Measurements from ENCODE around the gene EIF5A2. TPM values are rescaled to one million over a fixed set of nuclear protein-coding genes. Genes with fewer than 3 reads are reported as not detected.

Gene EIF5A2
- total and polyA plus RNA-seq, 3 experiments from 2014 or later: 10.8 to 18.6 (median 12.4) TPM

DNA sequence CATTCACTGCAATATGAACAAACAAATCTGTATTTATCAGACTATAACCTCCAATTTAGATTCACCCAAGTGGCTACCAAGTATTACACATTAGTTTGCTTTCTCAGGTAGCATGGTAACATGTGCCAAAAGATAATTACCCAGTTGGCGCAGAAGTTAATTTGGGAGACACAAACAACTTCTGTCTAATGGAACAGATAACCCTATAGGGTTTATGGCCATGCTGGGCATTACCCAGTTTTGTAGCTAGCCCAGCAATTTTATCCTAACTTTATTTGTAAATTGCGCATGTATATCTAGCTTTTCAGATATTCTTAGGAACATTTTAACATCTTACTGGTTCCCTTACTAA lies 39.2 kb downstream of the EIF5A2 start:
- peak overlapping the region; percentile 88 to 98 (median 96) for H3K4me3 Mint-ChIP-seq
- Histone ChIP-seq H3K4me3 (ENCODE audit: low read length) (peak overlapping the region; percentile 96), H3K4me1 (ENCODE audit: insufficient read depth, low read length) (peaks cover 33% of the 10 kb centered on the region), H3K27me3 (ENCODE audit: insufficient read depth, low read length, poor library complexity, severe bottlenecking) (no peaks in the 10 kb centered on the region), H3K27ac (ENCODE audit: low read depth, low read length) (peak overlapping the region; percentile 94), H3K36me3 (ENCODE audit: insufficient read depth, low read length) (peaks cover 15% of the 10 kb centered on the region), H3K9me3 (ENCODE audit: low read length) (no peaks in the 10 kb centered on the region)
- peaks cover 9 to 40% (median 12%) of the 10 kb centered on the region in 3 donors for H3K36me3 Mint-ChIP-seq
- peaks cover 30 to 46% (median 42%) of the 10 kb centered on the region in 3 donors for H3K4me1 Mint-ChIP-seq
- POLR2A ChIA-PET: interaction anchor here (0.6 to 1.5 kb wide), 4 partner anchors 39 to 1106 kb away, joined by 4 to 26 read pairs (median 5); partner anchors contain the start of genes EIF5A2 and TERC
- no peaks in the 10 kb centered on the region for H3K9me3 Mint-ChIP-seq
- H3K27me3 Mint-ChIP-seq: no peaks in the 10 kb centered on the region
- H3K27ac Mint-ChIP-seq: peak overlapping the region; percentile 88 to 99 (median 98)
- CTCF ChIA-PET: interaction anchor here (1.6 to 2.0 kb wide), 2 partner anchors 10 to 57 kb away, joined by 4 to 6 read pairs; no protein-coding TSS in a partner anchor
- DNase-seq: peak in 1 of 5 donors; percentile 6

DNA sequence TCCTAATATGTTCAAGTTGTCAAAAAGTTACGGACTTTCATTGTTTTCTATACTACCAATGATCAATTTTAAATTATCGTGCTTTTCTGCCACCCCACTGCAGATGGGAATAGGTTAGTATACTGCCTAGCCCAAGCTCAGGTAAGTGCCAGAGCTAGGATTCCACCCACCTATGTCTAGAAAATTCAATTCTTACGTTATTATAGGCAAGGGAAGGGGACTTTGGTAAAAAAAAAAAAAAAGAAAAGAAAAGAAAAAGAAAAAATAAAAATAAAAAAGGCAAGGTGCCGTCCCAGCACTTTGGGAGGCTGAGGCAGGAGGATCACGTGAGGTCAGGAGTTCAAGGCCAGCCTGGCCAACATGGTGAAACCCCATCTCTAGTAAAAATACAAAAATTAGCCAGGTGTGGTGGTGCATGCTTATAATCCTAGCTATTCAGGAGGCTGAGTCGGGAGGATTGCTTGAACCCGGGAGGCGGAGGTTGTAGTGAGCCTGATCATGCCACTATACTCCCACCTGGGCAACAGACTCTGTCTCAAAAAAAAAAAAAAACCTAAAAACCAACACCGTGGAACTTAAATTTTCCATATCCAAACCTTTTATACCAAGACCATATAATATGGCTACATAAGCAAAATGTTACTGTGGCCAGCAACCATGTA lies 39.7 kb downstream of the EIF5A2 start:
- H3K4me1 Mint-ChIP-seq: peaks cover 30 to 46% (median 42%) of the 10 kb centered on the region in 3 donors
- peaks cover 33% of the 10 kb centered on the region for H3K4me1 ChIP-seq (ENCODE audit: insufficient read depth, low read length)
- CTCF ChIA-PET: interaction anchor here (1.6 to 2.0 kb wide), 2 partner anchors 9 to 57 kb away, joined by 4 to 6 read pairs; no protein-coding TSS in a partner anchor
- H3K9me3 Mint-ChIP-seq: no peaks in the 10 kb centered on the region
- no peaks in the 10 kb centered on the region for H3K9me3 ChIP-seq (ENCODE audit: low read length)
- peaks cover 15% of the 10 kb centered on the region for H3K36me3 ChIP-seq (ENCODE audit: insufficient read depth, low read length)
- peak overlapping the region; percentile 94 for H3K27ac ChIP-seq (ENCODE audit: low read depth, low read length)
- peak overlapping the region; percentile 96 for H3K4me3 ChIP-seq (ENCODE audit: low read length)
- no peaks in the 10 kb centered on the region for H3K27me3 Mint-ChIP-seq
- POLR2A ChIA-PET: interaction anchor here (1.5 kb wide), 2 partner anchors 40 kb away, joined by 7 to 26 read pairs; partner anchors contain the start of gene EIF5A2
- no peak for DNase-seq
- H3K36me3 Mint-ChIP-seq: peaks cover 9 to 40% (median 12%) of the 10 kb centered on the region in 3 donors
- no peaks in the 10 kb centered on the region for H3K27me3 ChIP-seq (ENCODE audit: insufficient read depth, low read length, poor library complexity, severe bottlenecking)
- H3K4me3 Mint-ChIP-seq: peak overlapping the region; percentile 88 to 98 (median 96)
- peak overlapping the region; percentile 78 to 99 (median 96) for H3K27ac Mint-ChIP-seq

DNA sequence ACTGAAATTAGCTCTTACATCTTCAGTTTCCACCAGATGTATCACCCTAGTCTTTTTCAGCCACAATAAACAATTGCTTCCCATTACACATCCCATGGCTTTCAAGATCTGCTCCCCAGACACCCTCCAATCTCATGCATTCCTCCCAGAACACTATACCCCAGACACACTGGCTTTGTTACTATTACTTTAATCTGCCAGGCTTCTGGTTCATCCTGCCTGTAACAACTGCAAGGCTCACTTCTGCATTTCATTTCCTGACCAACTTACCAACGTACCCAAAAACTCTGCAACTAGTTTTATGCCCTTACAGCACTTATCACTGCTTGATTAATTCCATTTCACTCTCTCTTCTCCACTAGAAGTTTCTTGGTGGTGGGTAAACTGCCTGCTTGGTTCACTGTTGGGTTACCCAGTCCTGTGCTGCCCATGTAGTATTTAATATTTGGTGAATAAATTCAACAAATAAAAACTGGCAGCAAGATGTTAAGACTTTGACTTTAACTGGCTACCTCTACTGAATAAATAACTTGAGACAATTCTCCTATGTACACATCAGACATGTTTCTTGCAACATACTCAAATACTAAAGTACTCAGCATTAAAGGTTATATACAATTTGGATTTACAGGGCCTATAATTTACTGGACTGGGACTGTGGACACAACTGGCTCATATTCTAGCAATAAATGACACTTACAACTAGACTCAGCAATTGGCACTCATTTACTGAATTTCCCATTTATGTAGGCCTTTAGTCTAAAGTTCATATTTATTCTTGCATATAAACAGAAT lies 41.1 kb downstream of the EIF5A2 start:
- peaks cover 9 to 40% (median 12%) of the 10 kb centered on the region in 3 donors for H3K36me3 Mint-ChIP-seq
- POLR2A ChIA-PET: interaction anchor here (0.5 to 1.5 kb wide), 2 partner anchors 41 to 679 kb away, joined by 3 to 7 read pairs; partner anchors contain the start of gene EIF5A2

DNA sequence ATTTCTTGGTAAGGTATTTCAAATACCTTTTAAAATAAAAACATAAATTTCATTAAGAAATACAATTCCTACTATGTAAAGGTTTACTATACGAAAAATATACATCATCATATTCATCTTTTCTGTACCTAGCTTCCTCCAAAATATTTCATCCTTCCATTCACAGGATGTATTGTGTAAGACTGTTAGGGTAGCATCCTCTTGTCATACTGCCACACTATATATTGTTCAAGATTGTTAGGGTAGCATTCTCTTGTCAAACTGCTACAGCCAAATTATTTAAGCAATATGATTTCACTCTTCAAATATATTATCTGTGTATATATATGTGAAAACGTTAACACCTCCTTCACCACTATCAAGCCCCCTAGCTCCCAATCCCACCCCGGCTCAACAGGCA lies 41.9 kb downstream of the EIF5A2 start:
- H3K4me3 Mint-ChIP-seq: no peak overlapping the region
- CTCF ChIA-PET: interaction anchor here (1.4 kb wide), 1 partner anchor 42 kb away, joined by 4 read pairs; the partner anchor contains the start of gene EIF5A2
- H3K27ac ChIP-seq (ENCODE audit: low read depth, low read length): no peak overlapping the region
- POLR2A ChIA-PET: interaction anchor here (0.5 to 0.6 kb wide), 2 partner anchors 678 to 1266 kb away, joined by 3 read pairs; no protein-coding TSS in a partner anchor
- H3K4me1 Mint-ChIP-seq: peaks cover 30 to 46% (median 42%) of the 10 kb centered on the region in 3 donors
- peaks cover 15% of the 10 kb centered on the region for H3K36me3 ChIP-seq (ENCODE audit: insufficient read depth, low read length)
- H3K27me3 ChIP-seq (ENCODE audit: insufficient read depth, low read length, poor library complexity, severe bottlenecking): no peaks in the 10 kb centered on the region
- DNase-seq: no peak
- peaks cover 33% of the 10 kb centered on the region for H3K4me1 ChIP-seq (ENCODE audit: insufficient read depth, low read length)
- no peaks in the 10 kb centered on the region for H3K9me3 Mint-ChIP-seq
- no peaks in the 10 kb centered on the region for H3K27me3 Mint-ChIP-seq
- no peaks in the 10 kb centered on the region for H3K9me3 ChIP-seq (ENCODE audit: low read length)
- H3K4me3 ChIP-seq (ENCODE audit: low read length): no peak overlapping the region
- peaks cover 9 to 40% (median 12%) of the 10 kb centered on the region in 3 donors for H3K36me3 Mint-ChIP-seq
- H3K27ac Mint-ChIP-seq: peak overlapping the region in 6 of 8 donors; percentile 12 to 90 (median 67)

More for the DNA sequence above, 41.1 kb downstream of the EIF5A2 start:
- Histone ChIP-seq H3K27ac (ENCODE audit: low read depth, low read length) (no peak overlapping the region), H3K36me3 (ENCODE audit: insufficient read depth, low read length) (peaks cover 15% of the 10 kb centered on the region), H3K9me3 (ENCODE audit: low read length) (no peaks in the 10 kb centered on the region), H3K4me3 (ENCODE audit: low read length) (no peak overlapping the region), H3K4me1 (ENCODE audit: insufficient read depth, low read length) (peaks cover 33% of the 10 kb centered on the region), H3K27me3 (ENCODE audit: insufficient read depth, low read length, poor library complexity, severe bottlenecking) (no peaks in the 10 kb centered on the region)
- H3K4me1 Mint-ChIP-seq: peaks cover 30 to 46% (median 42%) of the 10 kb centered on the region in 3 donors
- no peak for DNase-seq
- CTCF ChIA-PET: interaction anchor here (1.4 kb wide), 1 partner anchor 41 kb away, joined by 4 read pairs; the partner anchor contains the start of gene EIF5A2
- no peaks in the 10 kb centered on the region for H3K9me3 Mint-ChIP-seq
- peak overlapping the region; percentile 12 to 90 (median 68) for H3K27ac Mint-ChIP-seq
- no peaks in the 10 kb centered on the region for H3K27me3 Mint-ChIP-seq
- H3K4me3 Mint-ChIP-seq: peak overlapping the region; percentile 2 to 42 (median 20)

DNA sequence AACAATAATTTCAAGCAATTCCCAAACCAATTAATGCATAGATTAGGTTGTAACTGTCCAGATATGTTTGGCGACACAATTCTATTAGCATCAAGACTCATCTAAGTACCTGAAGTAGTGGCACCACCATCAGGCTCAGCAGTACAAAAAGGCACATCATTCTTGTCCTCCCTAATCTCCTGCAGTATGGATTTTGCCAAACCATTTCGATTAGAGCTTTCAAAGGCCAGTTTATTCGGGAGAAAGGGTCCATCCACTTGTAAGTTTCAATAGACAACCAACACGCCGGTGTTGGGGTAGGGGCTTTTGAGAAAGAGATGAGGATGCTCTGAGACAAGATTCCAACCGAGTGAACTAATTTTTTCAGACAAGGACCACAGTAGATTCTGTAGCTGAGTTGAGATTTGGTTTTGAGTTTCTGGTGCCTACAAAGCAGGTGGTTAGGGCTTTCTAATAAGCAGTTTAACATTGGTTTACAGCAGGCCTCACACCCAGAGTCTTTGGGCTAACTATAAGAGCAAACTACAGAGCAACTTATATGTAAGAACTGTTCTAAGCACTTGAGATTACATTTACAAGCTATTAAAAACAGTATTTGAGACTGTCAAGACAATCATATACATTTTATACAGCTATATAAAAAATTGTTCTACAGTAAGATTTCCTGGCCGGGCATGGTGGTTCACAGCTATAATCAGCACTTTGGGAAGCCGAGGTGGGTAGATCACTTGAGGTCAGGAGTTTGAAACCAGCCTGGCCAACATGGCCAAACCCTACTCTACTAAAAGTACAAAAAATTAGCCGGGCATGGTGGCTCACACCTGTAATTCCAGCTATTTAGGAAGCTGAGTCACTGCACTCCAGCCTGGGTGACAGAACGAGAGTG lies 43.0 kb downstream of the EIF5A2 start:
- Histone ChIP-seq H3K36me3 (ENCODE audit: insufficient read depth, low read length) (peaks cover 15% of the 10 kb centered on the region), H3K4me1 (ENCODE audit: insufficient read depth, low read length) (peaks cover 29% of the 10 kb centered on the region), H3K4me3 (ENCODE audit: low read length) (no peak overlapping the region), H3K27ac (ENCODE audit: low read depth, low read length) (no peak overlapping the region), H3K9me3 (ENCODE audit: low read length) (no peaks in the 10 kb centered on the region), H3K27me3 (ENCODE audit: insufficient read depth, low read length, poor library complexity, severe bottlenecking) (no peaks in the 10 kb centered on the region)
- no peak for DNase-seq
- POLR2A ChIA-PET: no interaction called here
- no peaks in the 10 kb centered on the region for H3K27me3 Mint-ChIP-seq
- H3K36me3 Mint-ChIP-seq: peaks cover 9 to 40% (median 12%) of the 10 kb centered on the region in 3 donors
- H3K4me1 Mint-ChIP-seq: peaks cover 25 to 41% (median 33%) of the 10 kb centered on the region in 3 donors
- no peak overlapping the region for H3K4me3 Mint-ChIP-seq
- CTCF ChIA-PET: interaction anchor here (1.4 kb wide), 1 partner anchor 43 kb away, joined by 4 read pairs; the partner anchor contains the start of gene EIF5A2
- H3K9me3 Mint-ChIP-seq: no peaks in the 10 kb centered on the region
- peak overlapping the region in 3 of 8 donors; percentile 36 to 88 (median 67) for H3K27ac Mint-ChIP-seq

DNA sequence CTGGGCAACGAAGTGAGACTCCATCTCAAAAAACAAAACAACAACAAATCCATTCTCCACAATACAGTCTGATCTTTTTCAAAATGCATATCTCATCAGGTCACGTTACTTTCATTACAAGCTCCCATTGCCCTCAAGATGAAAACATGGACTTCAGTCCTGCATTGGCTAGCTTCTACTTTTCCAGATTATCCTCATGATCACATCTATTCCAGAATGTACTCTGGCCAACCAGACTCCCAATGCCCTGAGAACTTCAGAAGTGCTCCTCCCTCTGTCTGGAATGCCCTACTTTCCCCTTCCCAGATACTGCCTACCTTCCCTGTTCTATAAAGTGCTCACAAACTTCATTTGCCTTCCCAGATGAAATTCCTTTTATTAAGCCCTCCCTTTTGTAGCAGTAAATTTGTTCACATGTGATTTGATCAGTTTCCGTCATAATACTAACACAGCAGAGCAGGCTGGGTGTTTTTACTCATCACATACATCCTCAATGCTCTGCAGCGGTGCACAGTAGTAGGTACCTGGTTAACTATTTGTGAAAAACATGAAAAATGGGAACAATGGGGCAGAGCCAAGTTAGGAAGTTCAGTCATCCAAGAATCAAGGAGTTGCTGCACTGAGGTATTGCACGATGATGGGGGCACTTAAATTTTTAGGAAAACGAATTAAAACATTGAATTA lies 43.8 kb downstream of the EIF5A2 start:
- Mint-ChIP-seq H3K4me1 (peaks cover 18 to 33% (median 27%) of the 10 kb centered on the region in 3 donors), H3K27ac (peak overlapping the region in 3 of 8 donors; percentile 6 to 56 (median 30)), H3K27me3 (no peaks in the 10 kb centered on the region), H3K36me3 (peaks cover 9 to 37% (median 12%) of the 10 kb centered on the region in 3 donors), H3K9me3 (no peaks in the 10 kb centered on the region), H3K4me3 (no peak overlapping the region)
- CTCF ChIA-PET: no interaction called here
- POLR2A ChIA-PET: no interaction called here
- Histone ChIP-seq H3K27ac (ENCODE audit: low read depth, low read length) (no peak overlapping the region), H3K4me3 (ENCODE audit: low read length) (no peak overlapping the region), H3K27me3 (ENCODE audit: insufficient read depth, low read length, poor library complexity, severe bottlenecking) (no peaks in the 10 kb centered on the region), H3K36me3 (ENCODE audit: insufficient read depth, low read length) (peaks cover 15% of the 10 kb centered on the region), H3K4me1 (ENCODE audit: insufficient read depth, low read length) (peaks cover 27% of the 10 kb centered on the region), H3K9me3 (ENCODE audit: low read length) (no peaks in the 10 kb centered on the region)
- no peak for DNase-seq

GRCh38 chr3:170863816-170864215 lies 44.6 kb downstream of the EIF5A2 start:
- H3K27ac Mint-ChIP-seq: no peak overlapping the region
- no peak overlapping the region for H3K4me3 Mint-ChIP-seq

More at GRCh38 chr3:170863816-170864215, 44.6 kb downstream of the EIF5A2 start:
- no peak overlapping the region for H3K27ac ChIP-seq (ENCODE audit: low read depth, low read length)
- Mint-ChIP-seq H3K9me3 (no peaks in the 10 kb centered on the region), H3K36me3 (peaks cover 9 to 32% (median 12%) of the 10 kb centered on the region in 3 donors), H3K27me3 (no peaks in the 10 kb centered on the region), H3K4me1 (peaks cover 13 to 26% (median 21%) of the 10 kb centered on the region in 3 donors)
- ChIA-PET CTCF (no interaction called here), POLR2A (no interaction called here)
- no peaks in the 10 kb centered on the region for H3K27me3 ChIP-seq (ENCODE audit: insufficient read depth, low read length, poor library complexity, severe bottlenecking)
- H3K4me3 ChIP-seq (ENCODE audit: low read length): no peak overlapping the region
- no peak for DNase-seq
- H3K36me3 ChIP-seq (ENCODE audit: insufficient read depth, low read length): peaks cover 15% of the 10 kb centered on the region
- peaks cover 22% of the 10 kb centered on the region for H3K4me1 ChIP-seq (ENCODE audit: insufficient read depth, low read length)
- no peaks in the 10 kb centered on the region for H3K9me3 ChIP-seq (ENCODE audit: low read length)

Data from CD8-positive, alpha-beta memory T cell (primary cell).